ENCODE results near the gene PLEKHA8.

DNA sequence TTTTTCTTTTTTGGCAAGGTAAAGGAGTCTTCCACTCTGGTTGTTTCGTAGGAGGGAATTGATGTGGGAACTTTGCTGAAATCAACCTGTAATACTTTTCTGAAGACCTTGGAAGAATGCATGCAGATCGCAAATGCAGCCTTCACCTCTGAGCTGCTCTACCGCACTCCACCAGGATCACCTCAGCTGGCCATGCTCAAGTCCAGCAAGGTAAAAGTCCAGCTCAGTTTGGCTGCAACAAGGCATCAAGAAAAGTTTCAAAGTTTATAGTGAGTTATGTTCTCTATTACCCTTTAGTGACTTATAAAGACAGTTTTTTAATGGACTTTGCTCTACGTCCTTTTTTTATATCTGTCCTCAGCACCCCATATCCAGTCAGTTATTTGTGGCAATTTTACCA lies 21.0 kb downstream of the PLEKHA8 start:
- no peak for TF ChIP-seq CTCF (IDR thresholded peaks at IDR 0.05)
- no peak for TF ChIP-seq POLR2A (IDR thresholded peaks at IDR 0.05)

Measured in adrenal gland (tissue), 5 donors.